ENCODE data around the gene CHST8.

Gene CHST8

DNA sequence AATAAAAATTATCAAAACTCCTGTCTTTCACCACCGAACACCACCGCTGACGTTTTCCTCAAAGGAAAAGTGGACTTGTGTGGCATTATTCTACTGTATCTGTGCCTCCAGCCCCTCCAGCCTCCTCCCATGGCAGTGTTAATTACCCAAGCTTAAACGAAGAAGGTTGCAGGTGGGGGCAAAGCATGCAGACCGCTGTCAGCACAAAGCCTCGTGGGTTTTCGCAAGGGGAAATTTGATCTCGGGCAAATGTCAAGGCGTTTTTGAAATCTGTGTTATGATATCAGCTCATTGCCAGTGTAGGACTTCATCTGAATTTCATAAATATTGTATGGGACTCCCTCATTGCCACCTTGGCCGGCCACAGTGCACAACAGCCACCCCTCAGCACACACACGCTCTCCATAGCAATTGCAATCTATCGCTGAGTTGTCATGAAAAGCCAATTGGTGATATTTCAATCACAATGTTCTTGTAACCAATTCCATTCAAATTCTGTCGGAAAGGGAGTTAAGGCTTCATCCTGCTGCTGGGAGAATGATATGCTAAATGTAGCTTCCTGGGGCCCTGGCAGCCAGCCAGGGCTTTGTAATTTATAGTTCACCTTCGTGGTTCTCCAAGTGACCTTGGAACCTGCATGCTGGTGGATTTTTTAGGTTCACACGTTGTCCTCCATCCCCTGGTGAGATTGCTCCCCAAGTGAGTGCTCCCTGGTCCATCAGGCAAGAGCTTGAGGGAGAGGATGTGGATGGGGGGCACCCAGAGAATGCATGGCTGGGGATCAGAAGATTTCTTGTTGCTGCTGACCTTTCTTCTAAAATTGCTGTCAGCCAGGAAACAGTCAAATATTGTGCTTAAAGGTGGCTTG lies 16.6 kb downstream of the CHST8 start:
- no peak overlapping the region for H3K4me3 ChIP-seq (ENCODE audit: low read depth, low read length)
- no peak for TF ChIP-seq CTCF (conservative IDR thresholded peaks at IDR 0.05; ENCODE audit: low read depth, low read length)
- no peak for DNase-seq (ENCODE audit: low read depth)

GRCh38 chr19:33639035-33639681 lies 17.4 kb downstream of the CHST8 start:
- TF ChIP-seq CTCF (conservative IDR thresholded peaks at IDR 0.05; ENCODE audit: low read depth, low read length), result no peak
- DNase-seq (ENCODE audit: low read depth), result no peak
- no peak overlapping the region for H3K4me3 ChIP-seq (ENCODE audit: low read depth, low read length)

DNA sequence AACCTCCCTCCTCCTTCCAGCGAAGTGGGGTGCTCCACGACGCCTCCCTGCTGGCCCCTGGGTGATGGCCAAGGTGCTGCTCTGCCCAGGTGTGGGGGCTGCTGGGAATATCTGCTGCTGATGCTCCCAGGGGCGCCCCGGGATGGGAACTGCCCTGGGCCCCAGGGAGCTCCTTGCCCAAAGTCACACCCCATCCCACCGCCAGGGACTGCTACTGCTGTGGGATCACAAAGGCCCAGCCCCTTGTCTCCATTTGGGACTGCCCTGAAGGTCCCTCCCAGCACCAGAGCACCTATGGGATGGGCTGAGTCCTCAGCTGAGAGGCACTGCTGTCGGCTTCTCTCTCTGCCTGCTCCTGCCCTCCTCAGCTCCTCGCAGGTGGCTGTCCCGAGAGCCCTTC lies 19.0 kb downstream of the CHST8 start:
- DNase-seq (ENCODE audit: low read depth), result no peak
- no peak for TF ChIP-seq CTCF (conservative IDR thresholded peaks at IDR 0.05; ENCODE audit: low read depth, low read length)
- no peak overlapping the region for H3K4me3 ChIP-seq (ENCODE audit: low read depth, low read length)

- no peak overlapping the region for H3K4me3 ChIP-seq (ENCODE audit: low read depth, low read length)
- TF ChIP-seq CTCF (conservative IDR thresholded peaks at IDR 0.05; ENCODE audit: low read depth, low read length), result no peak
- no peak for DNase-seq (ENCODE audit: low read depth)
Measured at GRCh38 chr19:33641261-33641660, 19.5 kb downstream of the CHST8 start.

DNA sequence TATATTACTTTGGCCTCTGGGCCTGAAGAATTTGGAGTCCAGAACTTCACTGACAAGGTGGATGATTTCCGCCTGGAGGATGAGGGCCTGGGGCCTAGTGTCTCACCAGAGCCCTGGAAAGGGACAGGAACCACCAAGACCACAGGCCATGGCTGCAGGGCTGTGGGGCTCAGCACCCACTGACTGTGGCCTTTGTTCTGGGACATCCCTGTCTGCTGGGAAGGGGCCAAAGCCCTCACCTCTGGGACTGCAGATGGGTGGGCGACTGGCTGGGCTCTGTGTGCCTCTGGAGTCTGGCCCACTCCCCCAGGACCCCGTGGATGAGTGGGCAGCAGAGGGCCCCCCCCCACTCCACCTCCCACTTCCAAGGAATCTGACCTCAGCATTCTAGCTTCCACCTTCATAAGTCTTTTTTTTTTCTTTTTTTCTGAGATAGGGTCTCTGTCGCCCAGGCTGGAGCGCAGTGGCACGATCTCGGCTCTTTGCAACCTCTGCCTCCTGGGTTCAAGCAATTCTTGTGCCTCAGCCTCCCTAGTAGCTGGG lies 20.3 kb downstream of the CHST8 start:
- no peak overlapping the region for H3K4me3 ChIP-seq (ENCODE audit: low read depth, low read length)
- no peak for DNase-seq (ENCODE audit: low read depth)
- no peak for TF ChIP-seq CTCF (conservative IDR thresholded peaks at IDR 0.05; ENCODE audit: low read depth, low read length)

- no peak for TF ChIP-seq CTCF (conservative IDR thresholded peaks at IDR 0.05; ENCODE audit: low read depth, low read length)
- no peak for DNase-seq (ENCODE audit: low read depth)
- no peak overlapping the region for H3K4me3 ChIP-seq (ENCODE audit: low read depth, low read length)
Measured at GRCh38 chr19:33644284-33644836, 22.6 kb downstream of the CHST8 start.
